Superior temporal gyrus (tissue), 1 donor: Measurements from ENCODE around the gene NFKBIB.
"Not testable (repeated sequence)": the region's sequence is repeated elsewhere in the genome, so short reads cannot be mapped to it uniquely, and the experiment has no call there.

Source experiments
- DNase-seq: peaks from one replicate; pipeline ENCODE4 v3.0.0-alpha.2; 2016; ENCODE audit errors: extremely low spot score

NFKBIB gene, protein sequence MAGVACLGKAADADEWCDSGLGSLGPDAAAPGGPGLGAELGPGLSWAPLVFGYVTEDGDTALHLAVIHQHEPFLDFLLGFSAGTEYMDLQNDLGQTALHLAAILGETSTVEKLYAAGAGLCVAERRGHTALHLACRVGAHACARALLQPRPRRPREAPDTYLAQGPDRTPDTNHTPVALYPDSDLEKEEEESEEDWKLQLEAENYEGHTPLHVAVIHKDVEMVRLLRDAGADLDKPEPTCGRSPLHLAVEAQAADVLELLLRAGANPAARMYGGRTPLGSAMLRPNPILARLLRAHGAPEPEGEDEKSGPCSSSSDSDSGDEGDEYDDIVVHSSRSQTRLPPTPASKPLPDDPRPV

DNA sequence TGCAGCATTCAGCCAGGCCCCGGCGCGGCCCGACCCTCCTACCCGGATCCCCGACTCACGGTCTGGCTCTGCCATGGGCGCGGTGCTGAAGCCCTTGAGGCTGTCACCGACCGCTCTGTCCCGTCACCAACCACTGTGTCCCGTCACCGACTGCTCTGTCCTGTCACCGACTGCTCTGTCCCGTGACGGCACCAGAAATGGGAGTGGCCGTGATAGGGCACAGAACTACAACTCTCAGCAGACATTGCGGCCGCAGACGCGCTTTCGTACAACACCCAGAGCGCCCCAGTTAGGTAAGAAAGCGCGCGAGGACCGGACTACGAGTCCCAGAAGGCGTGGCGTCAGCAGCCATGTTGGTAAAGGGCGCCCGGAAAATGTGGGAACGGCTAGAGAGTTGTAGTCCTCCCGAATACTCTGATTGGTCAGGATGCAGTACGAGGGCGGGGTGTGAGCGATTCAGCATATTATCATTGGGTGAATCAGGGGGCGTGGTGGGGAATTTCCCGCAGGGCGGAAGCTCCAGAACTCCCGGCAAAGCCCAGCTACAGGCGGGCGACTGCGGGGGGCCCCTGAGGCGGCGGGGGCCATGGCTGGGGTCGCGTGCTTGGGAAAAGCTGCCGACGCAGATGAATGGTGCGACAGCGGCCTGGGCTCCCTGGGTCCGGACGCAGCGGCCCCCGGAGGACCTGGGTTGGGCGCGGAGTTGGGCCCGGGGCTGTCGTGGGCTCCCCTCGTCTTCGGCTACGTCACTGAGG lies at the start of gene NFKBIB, which contains the start of gene SIRT2:
Gene NFKBIB (plus strand): TSS at position 523 of the 755 bp plus-strand sequence. CDS start 64 bp downstream, at position 587.
Gene SIRT2 (minus strand): TSS at position 172 of the 755 bp plus-strand sequence. CDS start 97 bp downstream, at position 75.
- DNase-seq = peak; percentile 100

DNA sequence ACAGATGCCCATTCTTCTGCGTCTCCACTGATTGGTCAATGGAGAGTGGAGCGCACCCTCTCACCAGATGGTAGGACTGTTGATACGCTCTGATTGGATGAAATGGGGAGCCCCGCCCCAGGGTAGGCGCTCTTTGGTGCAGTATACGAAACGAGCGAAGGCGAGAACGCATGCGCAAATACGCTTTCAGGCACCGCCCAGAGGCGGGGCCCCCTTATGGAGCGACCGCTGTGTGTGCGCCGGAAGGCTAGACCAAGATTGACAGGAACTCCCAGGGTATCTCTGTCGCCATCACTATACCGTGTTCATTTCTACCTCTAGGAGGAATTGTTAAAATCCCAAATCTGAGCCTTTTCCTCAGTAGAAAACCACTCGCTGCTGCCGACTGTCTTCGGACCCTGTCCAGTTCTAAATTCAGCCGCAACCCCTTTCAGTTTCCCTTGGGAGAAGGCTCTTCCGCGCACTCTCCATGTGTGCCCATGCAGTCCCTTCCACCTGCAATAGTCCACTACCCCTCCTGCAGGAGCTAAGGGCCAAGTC lies 49.3 kb upstream of the NFKBIB start:
- peak; percentile 100 for DNase-seq

DNA sequence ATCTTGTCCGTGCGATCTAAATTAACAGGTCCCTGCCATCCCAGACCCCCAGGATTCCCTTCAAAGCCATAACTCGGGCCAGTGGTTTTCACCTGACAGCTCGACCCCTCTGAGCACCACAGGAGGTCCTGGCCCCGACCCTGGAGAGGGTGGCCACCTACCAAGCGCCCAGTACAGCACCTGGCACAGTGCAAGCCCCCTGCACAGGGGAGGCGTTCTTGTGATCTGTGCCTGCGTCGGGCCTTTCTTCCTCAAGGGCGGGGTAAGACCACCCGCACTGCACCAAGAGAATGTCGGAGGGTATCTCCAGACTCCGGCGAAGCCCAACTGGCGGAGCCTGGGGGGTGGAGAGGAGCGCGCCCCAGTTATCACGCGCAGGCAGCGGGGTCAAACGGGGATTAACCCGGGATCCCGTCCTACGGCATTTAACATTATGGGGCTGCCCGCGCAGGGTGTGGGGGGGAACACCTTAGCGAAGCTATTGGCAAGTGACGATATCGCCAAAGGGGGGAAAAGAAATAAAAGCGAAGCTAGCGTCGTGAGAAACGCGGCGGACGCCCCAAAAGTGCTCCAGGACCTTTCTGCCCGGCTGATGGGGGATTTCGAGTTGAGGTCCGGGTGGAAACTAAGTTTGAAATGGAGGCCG lies 48.7 kb upstream of the NFKBIB start:
- no peak for DNase-seq

DNA sequence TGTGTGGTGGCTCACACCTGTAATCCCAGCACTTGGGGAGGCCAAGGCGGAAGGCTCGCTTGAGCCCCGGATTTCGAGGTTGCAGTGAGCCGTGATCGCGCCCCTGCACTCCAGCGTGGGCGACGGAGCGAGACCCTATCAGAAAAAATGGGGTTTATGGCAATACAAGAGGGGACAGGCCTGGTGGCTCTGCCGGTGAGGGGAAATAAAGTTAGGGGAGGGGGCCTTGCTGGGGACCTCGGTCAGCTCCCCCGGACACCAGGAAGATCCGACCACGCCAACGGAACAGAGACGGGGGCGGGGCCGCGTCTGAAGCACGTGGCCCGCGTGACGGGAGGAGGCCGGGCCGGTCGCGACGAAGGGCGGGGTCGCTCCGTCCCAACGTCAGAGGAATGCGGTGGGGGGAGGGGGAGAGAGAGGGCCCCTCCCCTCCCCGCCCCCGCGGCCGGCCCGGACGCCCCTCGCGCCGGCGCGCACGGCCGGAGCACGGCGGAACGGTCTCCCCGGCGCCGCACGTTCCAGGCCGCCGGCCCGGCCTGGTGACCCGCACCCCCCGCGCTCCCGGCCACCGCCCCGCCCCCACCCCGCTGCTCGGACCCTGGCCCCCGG lies 48.0 kb upstream of the NFKBIB start:
- DNase-seq = peak; percentile 89

DNA sequence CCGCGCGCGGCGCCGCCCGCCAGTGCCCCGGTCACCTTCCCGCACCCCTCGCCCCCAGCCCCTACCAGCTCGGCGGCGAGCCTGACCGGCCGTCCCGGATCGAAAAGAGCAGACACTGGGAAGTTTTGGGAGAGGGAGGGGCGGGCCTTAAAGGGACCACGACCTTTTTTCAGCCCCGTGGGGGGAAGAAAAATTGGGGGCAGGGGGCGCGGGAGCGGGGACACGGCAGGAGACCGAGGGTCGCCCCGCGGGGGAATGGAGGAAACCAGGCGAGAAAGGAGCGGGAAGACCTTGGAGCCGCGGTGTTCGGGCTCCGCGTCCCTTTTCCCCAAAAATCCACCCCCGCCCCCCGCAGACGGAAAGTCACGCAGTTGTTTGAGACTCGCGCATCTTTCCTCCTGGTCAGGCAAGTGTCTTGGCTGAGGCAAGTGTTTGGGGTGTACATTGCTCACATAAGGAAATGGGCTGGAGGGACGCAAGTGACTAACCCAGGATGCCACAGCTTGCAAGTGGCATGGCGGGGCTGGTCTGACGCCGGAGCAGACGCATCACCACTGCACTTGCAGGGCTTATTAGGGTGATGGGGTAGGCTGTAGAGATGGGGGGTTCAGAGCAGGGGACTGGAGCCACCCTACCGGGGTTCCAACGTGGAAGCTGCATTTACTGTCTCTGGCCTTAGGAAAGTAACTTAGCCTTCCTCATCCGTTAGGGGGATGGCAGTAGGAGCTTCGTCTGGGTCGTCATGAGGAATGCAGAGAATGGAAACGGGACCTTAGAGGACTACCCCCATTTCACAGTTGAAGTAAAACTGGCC lies 47.3 kb upstream of the NFKBIB start:
- peak; percentile 18 for DNase-seq

DNA sequence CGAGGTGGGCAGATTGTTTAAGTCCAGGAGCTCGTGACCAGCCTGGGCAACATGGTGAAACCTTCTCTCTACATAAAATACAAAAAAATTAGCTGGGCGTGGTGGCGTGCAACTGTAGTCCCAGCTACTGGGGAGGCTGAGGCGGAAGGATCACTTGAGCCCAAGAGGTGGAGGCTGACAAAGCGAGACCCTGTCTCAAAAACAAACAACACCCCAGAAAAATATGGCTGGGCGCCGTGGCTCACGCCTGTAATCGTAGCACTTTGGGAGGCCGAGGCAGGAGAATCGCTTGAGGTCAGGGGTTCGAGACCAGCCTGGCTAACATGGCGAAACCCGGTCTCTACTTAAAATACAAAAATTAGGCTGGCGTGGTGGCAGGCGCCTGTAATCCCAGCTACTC lies 46.6 kb upstream of the NFKBIB start:
- no peak for DNase-seq

DNA sequence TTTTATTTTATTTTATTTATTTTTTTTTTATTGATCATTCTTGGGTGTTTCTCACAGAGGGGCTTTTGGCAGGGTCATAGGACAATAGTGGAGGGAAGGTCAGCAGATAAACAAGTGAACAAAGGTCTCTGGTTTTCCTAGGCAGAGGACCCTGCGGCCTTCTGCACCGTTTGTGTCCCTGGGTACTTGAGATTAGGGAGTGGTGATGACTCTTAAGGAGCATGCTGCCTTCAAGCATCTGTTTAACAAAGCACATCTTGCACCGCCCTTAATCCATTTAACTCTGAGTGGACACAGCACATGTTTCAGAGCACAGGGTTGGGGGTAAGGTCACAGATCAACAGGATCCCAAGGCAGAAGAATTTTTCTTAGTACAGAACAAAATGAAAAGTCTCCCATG lies 44.8 kb upstream of the NFKBIB start:
- DNase-seq = not testable (repeated sequence)

DNA sequence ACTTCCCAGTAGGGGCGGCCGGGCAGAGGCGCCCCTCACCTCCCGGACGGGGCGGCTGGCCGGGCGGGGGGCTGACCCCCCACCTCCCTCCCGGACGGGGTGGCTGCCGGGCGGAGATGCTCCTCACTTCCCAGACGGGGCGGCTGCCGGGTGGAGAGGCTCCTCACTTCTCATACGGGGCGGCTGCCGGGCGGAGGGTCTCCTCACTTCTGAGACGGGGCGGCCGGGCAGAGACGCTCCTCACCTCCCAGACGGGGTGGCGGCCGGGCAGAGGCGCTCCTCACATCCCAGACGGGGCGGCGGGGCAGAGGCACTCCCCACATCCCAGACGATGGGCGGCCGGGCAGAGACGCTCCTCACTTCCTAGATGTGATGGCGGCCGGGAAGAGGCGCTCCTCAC lies 44.0 kb upstream of the NFKBIB start:
- not testable (repeated sequence) for DNase-seq

DNA sequence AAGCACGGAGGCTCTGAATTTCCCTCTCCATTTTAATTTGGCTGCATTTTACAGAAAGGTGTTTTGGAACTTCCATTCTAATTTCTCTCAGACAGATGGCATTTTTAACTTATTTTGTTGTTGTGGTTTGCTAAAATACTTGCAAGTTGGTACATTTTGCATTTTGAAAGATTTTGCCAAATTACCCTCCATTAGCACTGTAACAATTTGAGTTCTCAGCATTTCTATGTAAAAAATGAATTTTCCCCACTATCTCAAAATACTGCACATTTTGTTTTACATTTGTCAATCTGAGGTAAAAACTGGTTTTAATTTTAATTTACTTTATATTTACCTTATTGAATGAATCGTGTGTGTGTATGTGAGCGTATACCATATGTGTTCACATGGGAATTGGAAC lies 43.0 kb upstream of the NFKBIB start:
- no peak for DNase-seq

DNA sequence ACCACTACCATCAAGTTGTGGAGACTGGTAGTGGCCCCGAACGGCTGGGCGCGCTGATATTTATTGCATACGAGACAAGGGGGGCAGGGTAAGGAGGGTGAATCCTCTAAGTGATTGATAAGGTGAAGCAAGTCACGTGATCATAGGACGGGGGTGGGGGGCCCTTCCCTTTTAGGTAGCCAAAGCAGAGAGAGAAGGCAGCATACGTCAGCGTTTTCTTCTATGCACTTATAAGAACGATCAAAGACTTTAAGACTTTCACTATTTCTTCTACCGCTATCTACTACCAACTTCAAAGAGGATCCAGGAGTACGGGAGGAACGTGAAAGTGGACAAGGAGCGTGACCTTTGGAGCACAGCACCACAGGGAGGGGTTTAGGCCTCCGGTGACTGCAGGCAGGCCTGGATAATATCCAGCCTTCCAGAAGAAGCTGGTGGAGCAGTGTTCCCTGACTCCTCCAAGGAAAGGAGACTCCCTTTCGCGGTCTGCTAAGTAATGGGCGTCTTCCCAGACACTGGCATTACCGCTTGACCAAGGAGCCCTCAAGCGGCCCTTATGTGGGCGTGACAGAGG lies 40.1 kb upstream of the NFKBIB start:
- not testable (repeated sequence) for DNase-seq

DNA sequence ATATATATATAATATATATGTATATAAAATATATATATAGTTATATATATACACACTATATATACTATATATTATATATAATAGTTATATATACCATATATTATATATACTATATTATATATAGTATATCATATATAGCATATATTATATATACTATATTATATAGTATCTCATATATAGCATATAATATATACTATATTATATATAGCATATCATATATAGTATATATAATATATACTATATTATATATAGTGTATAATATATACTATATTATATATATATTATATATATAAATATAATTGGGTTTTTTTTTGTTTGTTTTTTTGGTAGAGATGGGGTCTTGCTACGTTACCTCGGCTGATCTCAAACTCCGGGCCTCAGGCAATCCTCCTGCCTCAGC lies 38.4 kb upstream of the NFKBIB start:
- DNase-seq = no peak

DNA sequence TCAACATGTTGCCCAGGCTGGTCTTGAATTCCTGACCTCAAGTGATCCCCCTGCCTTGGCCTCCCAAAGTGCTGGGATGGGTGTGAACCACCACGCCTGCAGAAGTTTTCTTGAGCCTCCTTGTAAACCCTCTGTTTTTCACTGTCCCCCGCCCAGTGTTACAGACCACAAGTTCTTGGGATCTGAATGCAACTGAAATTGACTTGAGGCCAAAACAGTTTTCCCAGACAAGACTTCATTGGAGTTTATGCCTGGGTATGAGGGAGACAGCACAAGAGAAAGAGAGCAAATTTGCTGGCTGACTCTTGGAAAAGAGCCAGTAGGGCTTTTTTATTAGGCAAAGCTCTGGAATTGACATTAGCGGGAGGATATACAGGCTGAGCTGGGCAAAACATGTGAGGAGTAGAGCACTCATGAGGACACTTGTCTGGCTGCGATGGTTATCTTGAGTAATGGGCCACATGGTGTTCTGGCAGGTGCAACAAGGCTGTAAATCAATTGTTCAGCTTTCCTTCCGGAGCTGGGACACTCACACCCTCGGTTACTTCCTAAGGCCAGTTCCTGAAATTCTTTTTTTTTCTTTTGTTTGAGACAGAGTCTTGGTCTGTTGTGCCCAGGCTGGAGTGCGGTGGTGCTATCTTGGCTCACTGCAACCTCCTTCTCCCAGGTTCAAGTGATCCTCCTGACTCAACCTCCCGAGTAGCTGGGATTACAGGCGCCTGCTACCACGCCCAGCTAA lies 37.3 kb upstream of the NFKBIB start:
- DNase-seq = no peak

DNA sequence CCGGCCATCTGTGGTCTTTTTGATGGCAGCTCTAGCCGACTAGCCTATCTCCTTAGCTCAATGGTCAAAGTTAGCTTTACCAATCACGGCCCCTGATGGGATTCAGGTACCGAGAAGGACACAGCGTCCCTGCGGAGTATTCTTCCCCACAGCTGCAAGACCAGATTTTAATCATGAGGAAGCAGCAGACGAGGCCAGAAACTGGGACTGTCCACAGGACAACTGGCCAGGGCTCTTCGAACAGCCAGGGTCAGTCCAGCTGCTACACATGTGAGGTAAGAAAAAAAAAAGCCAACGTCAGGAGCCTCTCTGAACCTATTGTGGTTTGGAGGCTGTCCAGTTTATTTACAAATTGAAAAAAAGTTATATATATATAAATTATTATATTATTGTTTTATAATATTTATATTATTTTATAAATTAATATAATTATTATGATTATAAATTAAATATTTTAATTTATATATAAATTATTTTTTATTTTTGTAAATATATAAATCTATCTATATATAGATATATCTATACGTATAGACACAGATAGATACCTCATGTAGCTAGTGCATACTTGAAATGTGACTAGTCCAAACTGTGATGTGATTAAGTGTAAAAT lies 32.5 kb upstream of the NFKBIB start:
- DNase-seq = no peak

DNA sequence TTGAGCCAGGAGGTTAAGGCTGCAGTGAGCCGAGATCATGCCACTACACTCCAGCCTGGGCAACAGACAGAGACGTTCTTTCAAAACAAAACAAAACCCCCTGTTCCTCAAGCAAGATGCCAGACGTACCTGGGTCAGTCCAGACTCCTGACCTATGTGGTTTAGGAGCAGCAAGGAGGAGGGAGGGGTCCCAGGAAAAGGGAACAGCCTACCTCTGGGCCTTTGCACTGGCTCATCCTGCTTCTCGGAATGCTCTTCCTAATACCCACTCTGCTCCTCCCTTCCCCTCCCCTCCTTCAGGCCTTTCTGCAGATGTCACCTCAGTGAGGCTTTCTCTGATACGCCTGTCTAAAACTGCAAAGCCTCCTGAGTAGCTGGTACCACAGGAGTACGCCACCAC lies 31.2 kb upstream of the NFKBIB start:
- DNase-seq = no peak

DNA sequence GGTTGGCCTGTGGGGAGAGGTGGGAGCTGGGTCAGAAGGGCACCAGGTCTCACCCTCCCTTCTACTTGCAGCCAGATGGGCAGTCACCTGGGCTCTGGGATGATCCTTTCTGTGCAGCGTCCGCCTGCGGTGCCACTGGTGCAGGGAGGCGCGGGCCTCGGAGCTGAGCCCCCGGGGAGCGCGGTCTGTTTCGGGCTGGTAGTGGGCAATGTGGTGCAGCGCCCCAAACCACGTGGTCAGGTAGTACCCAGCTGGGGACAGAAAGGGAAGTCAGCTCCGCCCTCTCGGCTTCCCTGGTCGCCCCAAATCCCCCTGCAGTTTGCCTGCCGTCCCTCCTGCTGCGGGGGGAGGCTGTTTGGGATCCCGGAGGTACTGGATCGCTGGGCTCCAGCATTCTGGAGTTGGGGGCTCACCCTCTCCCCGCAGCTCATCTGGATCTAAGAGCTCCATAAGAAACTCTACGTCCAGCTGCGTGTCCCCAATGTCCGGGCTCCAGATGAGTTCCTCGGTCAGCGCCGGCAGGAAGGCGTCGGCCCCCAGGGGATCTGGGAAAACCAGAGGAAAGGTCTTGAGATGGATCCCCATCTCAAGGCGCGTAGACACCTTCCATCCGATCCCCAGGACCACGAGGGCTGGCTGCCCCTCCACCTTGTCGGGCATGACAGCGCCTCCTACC lies 30.5 kb upstream of the NFKBIB start:
- no peak for DNase-seq

DNA sequence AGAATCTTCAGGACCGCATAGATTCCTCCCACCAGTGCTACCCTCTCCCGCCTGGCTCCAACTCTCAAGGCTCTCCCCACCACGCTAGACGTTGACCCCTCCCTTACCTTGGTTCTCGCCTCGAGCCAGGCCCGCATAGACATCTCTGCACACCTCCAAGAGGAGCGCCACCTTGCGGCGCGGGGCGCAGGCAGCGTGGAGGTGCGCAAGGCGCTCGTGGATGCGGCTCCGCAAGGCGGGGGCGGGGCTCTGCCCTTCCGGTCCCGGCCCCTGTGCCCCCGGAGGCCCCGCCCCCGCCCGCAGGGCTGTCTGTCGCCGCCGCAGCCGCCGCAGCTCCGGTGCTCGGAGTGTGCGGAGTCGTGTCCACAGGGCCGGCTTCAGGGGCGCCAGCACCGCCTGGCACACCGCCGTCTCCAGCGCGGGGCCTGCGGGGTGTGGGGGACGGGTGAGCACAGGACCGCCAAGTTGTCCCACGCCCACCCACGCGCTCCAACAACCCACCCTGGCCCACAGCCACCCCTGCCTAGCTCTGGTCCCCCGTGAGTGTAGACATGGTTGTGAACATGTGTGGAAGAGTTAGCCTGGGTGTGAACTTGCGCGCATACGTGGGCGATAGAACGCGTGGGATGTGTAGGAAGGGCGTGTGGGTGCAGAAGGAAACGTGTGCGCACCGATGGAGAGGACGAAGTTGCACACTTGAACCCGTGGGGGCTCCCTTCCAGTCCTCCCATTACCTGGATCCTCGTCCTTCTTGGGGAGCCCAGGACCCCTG lies 29.7 kb upstream of the NFKBIB start:
- peak; percentile 58 for DNase-seq

DNA sequence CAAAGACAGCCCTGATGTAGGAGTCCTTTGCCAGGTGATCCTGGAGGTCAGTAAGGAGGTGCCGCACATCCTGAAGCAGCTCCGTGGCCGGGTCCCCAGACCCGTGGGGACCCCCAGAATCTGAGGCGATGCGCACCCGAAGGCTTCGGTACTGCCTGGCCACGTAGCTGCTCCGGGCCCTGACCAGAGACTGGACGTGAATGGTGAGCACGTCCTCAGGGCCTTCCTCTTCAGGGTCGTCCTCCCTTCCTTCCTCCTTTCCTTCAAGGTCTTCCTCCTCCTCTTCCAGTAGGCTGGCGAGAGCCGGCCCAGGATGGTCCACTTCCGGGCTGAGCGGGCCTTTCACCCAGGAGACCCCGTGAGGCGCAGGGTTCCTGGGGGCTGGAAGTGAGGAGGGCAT lies 29.2 kb upstream of the NFKBIB start:
- no peak for DNase-seq

DNA sequence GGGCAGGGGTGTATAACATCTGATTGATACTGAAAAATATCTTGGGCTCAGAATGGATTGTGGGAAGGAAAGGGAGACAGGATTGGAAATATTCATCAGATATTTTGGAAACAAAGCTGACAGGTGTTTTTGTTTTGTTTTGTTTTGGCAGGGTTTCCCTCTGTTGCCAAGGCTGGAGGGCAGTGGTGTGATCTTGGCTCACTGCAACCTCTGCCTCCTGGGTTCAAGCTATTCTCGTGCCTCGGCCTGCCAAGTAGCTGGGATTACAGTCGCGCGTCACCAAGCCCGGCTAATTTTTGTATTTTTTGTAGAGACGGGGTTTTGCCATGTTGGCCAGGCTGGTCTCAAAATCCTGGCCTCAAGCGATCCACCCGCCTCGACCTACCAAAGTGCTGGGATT lies 26.4 kb upstream of the NFKBIB start:
- DNase-seq = not testable (repeated sequence)
